Caco-2 (cell line): Measurements from ENCODE around the gene NKD1. TPM values are rescaled to one million over a fixed set of nuclear protein-coding genes. Genes with fewer than 3 reads are reported as not detected.

Experiments used
- BruUV-seq: library from RNA; stranded (reverse); fragments of 400-500 nt; replicated peaks from 2 replicates; lab custom pipeline; 2021; lab: Mats Ljungman, UMichigan
- CTCF ChIA-PET: fragments of 300-600 bp; sonication (Branson Sonifier 250); formaldehyde crosslinking; loops from one replicate; lab custom pipeline; 2022; ENCODE audit warnings: antibody characterized with exemption; lab: Charles Lee
- POLR2A ChIA-PET: fragments of 300-600 bp; sonication (Branson Sonifier 250); formaldehyde crosslinking; loops from one replicate; lab custom pipeline; 2022; ENCODE audit warnings: antibody characterized with exemption; lab: Charles Lee
- DNase-seq, 2 experiments: peaks; one replicate each; pipeline versions ENCODE4 v3.0.0 to v3.0.0-alpha.2; 2020 to 2022
- H3K27me3 ChIP-seq: replicated peaks from 2 replicates; pipeline ENCODE4 v1.6.0; 2011; ENCODE audit warnings: low read length; ENCODE audit not compliant: control insufficient read depth, insufficient read depth
- H3K36me3 ChIP-seq: 2 replicates; pipeline ENCODE4 v1.5.1; 2011; ENCODE audit warnings: low read length; ENCODE audit not compliant: control insufficient read depth, insufficient read depth
- H3K4me1 ChIP-seq: fragments of 250-450 bp; sonication (Bioruptor Pico); 2 replicates; pipeline ENCODE4 v1.5.1; 2020; ENCODE audit warnings: mild to moderate bottlenecking
- H3K4me3 ChIP-seq: 2 replicates; pipeline ENCODE4 v1.5.1; 2011; ENCODE audit warnings: low read depth, mild to moderate bottlenecking, control low read depth, low read length
- H3K9me3 ChIP-seq: fragments of 250-450 bp; sonication (Bioruptor Pico); 2 replicates; pipeline ENCODE4 v1.5.1; 2020; ENCODE audit warnings: mild to moderate bottlenecking, moderate library complexity
- H3K27ac Mint-ChIP-seq: one replicate; pipeline ENCODE4 v1.8.0; 2022; ENCODE audit warnings: mixed read lengths; ENCODE audit not compliant: unreplicated experiment
- H3K27me3 Mint-ChIP-seq: one replicate; pipeline ENCODE4 v1.8.0; 2022; ENCODE audit warnings: mixed read lengths; ENCODE audit not compliant: insufficient read depth, unreplicated experiment
- H3K36me3 Mint-ChIP-seq: one replicate; pipeline ENCODE4 v1.8.0; 2022; ENCODE audit warnings: mild to moderate bottlenecking, mixed read lengths; ENCODE audit not compliant: insufficient read depth, unreplicated experiment
- H3K4me1 Mint-ChIP-seq: one replicate; pipeline ENCODE4 v1.8.0; 2022; ENCODE audit warnings: low read depth, mixed read lengths; ENCODE audit not compliant: unreplicated experiment
- H3K4me3 Mint-ChIP-seq: one replicate; pipeline ENCODE4 v1.8.0; 2022; ENCODE audit warnings: mild to moderate bottlenecking, moderate library complexity, mixed read lengths; ENCODE audit not compliant: unreplicated experiment
- H3K9me3 Mint-ChIP-seq: one replicate; pipeline ENCODE4 v1.8.0; 2022; ENCODE audit warnings: mixed read lengths; ENCODE audit not compliant: unreplicated experiment
- CTCF ChIP-seq, 2 experiments: fragments of 200-600 bp in 1 of 2; IDR thresholded peaks; 1 replicate in 1 of 2; 2 replicates in 1 of 2; pipeline versions ENCODE4 v1.5.1 to v1.8.0; 2011 to 2022; ENCODE audit warnings: antibody characterized with exemption in 1 of 2, control low read depth in 1 of 2, inconsistent platforms in 1 of 2, low read depth in 1 of 2, low read length in 1 of 2, mild to moderate bottlenecking in 1 of 2, moderate library complexity in 1 of 2; ENCODE audit not compliant: insufficient read depth in 1 of 2, severe bottlenecking in 1 of 2, unreplicated experiment in 1 of 2
- intact Hi-C: fragments of 100-400 bp; cut with micrococcal nuclease; formaldehyde crosslinking; loops from one replicate; pipeline ENCODE4 v1.10.0; 2022; ENCODE audit not compliant: unreplicated experiment
- total RNA-seq: library from RNA; stranded (reverse); gene quantifications from 2 replicates; pipeline ENCODE4 v1.2.3, GENCODE V29; 2022

NKD1 gene
- total RNA-seq, 1 experiment from 2014 or later = 54.9 TPM

GRCh38 chr16:50651835-50652438 lies 103.7 kb downstream of the NKD1 start:
- BruUV-seq = no TSS peak
- H3K27ac Mint-ChIP-seq = no peak overlapping the region
- H3K4me1 Mint-ChIP-seq = no peaks in the 10 kb centered on the region
- peaks cover 11% of the 10 kb centered on the region for H3K9me3 Mint-ChIP-seq
- Histone ChIP-seq H3K36me3 (no peaks in the 10 kb centered on the region), H3K9me3 (0 out of 2 replicates have a peak, but pooled peaks cover 4% of the 10 kb centered on the region), H3K4me1 (no peaks in the 10 kb centered on the region), H3K4me3 (no peak overlapping the region), H3K27me3 (no peaks in the 10 kb centered on the region)
- no peaks in the 10 kb centered on the region for H3K27me3 Mint-ChIP-seq
- intact Hi-C loops = no loop called here
- TF ChIP-seq CTCF (IDR thresholded peaks at IDR 0.05; ENCODE audit: insufficient read depth in 1 of 2, low read depth in 1 of 2, low read length in 1 of 2, severe bottlenecking in 1 of 2, unreplicated experiment in 1 of 2) = no peak
- CTCF ChIA-PET = no interaction called here
- H3K36me3 Mint-ChIP-seq = peaks cover 6% of the 10 kb centered on the region
- no peak for DNase-seq
- H3K4me3 Mint-ChIP-seq = no peak overlapping the region
- POLR2A ChIA-PET = interaction anchor here (0.6 kb wide), 1 partner anchor 27 kb away, joined by 4 read pairs; no protein-coding TSS in a partner anchor

DNA sequence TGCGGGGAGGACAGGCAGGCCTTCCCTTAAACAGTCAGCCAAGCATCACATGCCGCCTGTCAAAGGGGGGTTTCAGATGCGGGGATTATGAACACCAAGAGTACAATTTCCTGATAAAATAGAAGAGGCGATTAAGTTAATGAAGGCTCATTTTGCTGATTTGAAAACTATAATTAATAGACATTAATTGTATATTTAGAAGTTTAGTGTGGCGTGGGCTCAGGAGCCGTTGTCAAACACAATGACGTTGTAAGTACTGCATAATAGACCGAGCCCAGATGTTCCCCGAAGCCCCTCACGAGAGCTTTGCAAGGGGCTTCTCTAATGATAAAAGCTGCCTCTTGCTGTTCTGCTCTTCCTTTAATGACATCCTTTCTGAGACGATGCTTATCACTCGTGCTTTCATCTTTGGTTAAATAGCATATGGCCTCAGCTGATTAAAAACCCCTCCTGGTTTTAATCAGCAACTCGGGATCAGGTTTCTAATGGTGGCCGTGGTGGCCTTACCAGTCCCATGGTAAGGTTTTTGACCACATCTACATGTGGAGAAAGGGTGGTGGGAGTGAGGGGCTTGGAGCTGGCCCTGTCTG lies 104.7 kb downstream of the NKD1 start:
- H3K36me3 Mint-ChIP-seq = peaks cover 6% of the 10 kb centered on the region
- TF ChIP-seq CTCF (IDR thresholded peaks at IDR 0.05; ENCODE audit: insufficient read depth in 1 of 2, low read depth in 1 of 2, low read length in 1 of 2, severe bottlenecking in 1 of 2, unreplicated experiment in 1 of 2) = no peak
- BruUV-seq = no TSS peak

GRCh38 chr16:50653633-50654519 lies 105.7 kb downstream of the NKD1 start:
- H3K27ac Mint-ChIP-seq = no peak overlapping the region
- ChIA-PET POLR2A (no interaction called here), CTCF (interaction anchor here (1.0 to 1.3 kb wide), 2 partner anchors 11 to 12 kb away, joined by 3 to 4 read pairs; no protein-coding TSS in a partner anchor)
- 0 out of 2 replicates have a peak, but pooled peaks cover 4% of the 10 kb centered on the region for H3K9me3 ChIP-seq
- H3K27me3 Mint-ChIP-seq = no peaks in the 10 kb centered on the region
- peak in 1 of 2 experiments; percentile 13 for TF ChIP-seq CTCF (IDR thresholded peaks at IDR 0.05; ENCODE audit: insufficient read depth in 1 of 2, low read depth in 1 of 2, low read length in 1 of 2, severe bottlenecking in 1 of 2, unreplicated experiment in 1 of 2)
- intact Hi-C loops = no loop called here
- DNase-seq = no peak
- H3K4me3 Mint-ChIP-seq = no peak overlapping the region
- H3K36me3 ChIP-seq = no peaks in the 10 kb centered on the region
- no peak overlapping the region for H3K4me3 ChIP-seq
- no peaks in the 10 kb centered on the region for H3K27me3 ChIP-seq
- peaks cover 11% of the 10 kb centered on the region for H3K9me3 Mint-ChIP-seq
- H3K4me1 Mint-ChIP-seq = no peaks in the 10 kb centered on the region
- H3K4me1 ChIP-seq = no peaks in the 10 kb centered on the region
- no TSS peak for BruUV-seq
- peaks cover 6% of the 10 kb centered on the region for H3K36me3 Mint-ChIP-seq

More for the DNA sequence above, 104.7 kb downstream of the NKD1 start:
- ChIA-PET POLR2A (no interaction called here), CTCF (interaction anchor here (1.0 to 1.3 kb wide), 2 partner anchors 12 to 13 kb away, joined by 3 to 4 read pairs; no protein-coding TSS in a partner anchor)
- Mint-ChIP-seq H3K4me3 (no peak overlapping the region), H3K27ac (no peak overlapping the region), H3K27me3 (no peaks in the 10 kb centered on the region), H3K4me1 (no peaks in the 10 kb centered on the region), H3K9me3 (peaks cover 11% of the 10 kb centered on the region)
- Histone ChIP-seq H3K27me3 (no peaks in the 10 kb centered on the region), H3K9me3 (0 out of 2 replicates have a peak, but pooled peaks cover 4% of the 10 kb centered on the region), H3K36me3 (no peaks in the 10 kb centered on the region), H3K4me1 (no peaks in the 10 kb centered on the region), H3K4me3 (no peak overlapping the region)
- DNase-seq = no peak
- intact Hi-C loops = no loop called here
